Naive thymus-derived CD8-positive, alpha-beta T cell (primary cell): Measurements from ENCODE around the gene IGFBP6. TPM values are rescaled to one million over a fixed set of nuclear protein-coding genes. Genes with fewer than 3 reads are reported as not detected.
"Not testable (repeated sequence)": the region's sequence is repeated elsewhere in the genome, so short reads cannot be mapped to it uniquely, and the experiment has no call there.

Source experiments
- ATAC-seq, 2 donors: fragments of 150-1000 bp; cut with Tn5 transposase in 1 of 2; sonication (Bioruptor Pico), chemical (Tn5 transposase) in 1 of 2; 1 replicate in 1 of 2; 2 replicates in 1 of 2; pipeline ENCODE4 v1.10.0; 2021; ENCODE audit warnings: mild to moderate bottlenecking in 2 of 2, moderate library complexity in 2 of 2
- POLR2A ChIA-PET: fragments of 350-600 bp; sonication (Branson Sonifier 250); formaldehyde crosslinking; loops from one replicate; lab custom pipeline; 2021; ENCODE audit warnings: antibody characterized with exemption; lab: Charles Lee
- DNase-seq, 10 donors: peaks; one replicate each; pipeline versions ENCODE4 v3.0.0 to v3.0.0-alpha.2; 2020 to 2022
- H3K27ac Mint-ChIP-seq, 10 donors: one replicate each; pipeline ENCODE4 v1.8.0; 2020 to 2022; ENCODE audit warnings: mild to moderate bottlenecking in 10 of 10, mixed read lengths in 10 of 10, moderate library complexity in 4 of 10, inconsistent platforms in 1 of 10
- H3K27me3 Mint-ChIP-seq, 5 donors: one replicate each; pipeline ENCODE4 v1.8.0; 2021 to 2022; ENCODE audit warnings: mixed read lengths in 5 of 5
- H3K36me3 Mint-ChIP-seq, 3 donors: one replicate each; pipeline ENCODE4 v1.8.0; 2020 to 2022; ENCODE audit warnings: mixed read lengths in 3 of 3, mild to moderate bottlenecking in 2 of 3, inconsistent platforms in 1 of 3
- H3K4me1 Mint-ChIP-seq, 4 donors: one replicate each; pipeline ENCODE4 v1.8.0; 2021 to 2022; ENCODE audit warnings: mixed read lengths in 4 of 4
- H3K4me3 Mint-ChIP-seq, 10 donors: one replicate each; pipeline ENCODE4 v1.8.0; 2020 to 2022; ENCODE audit warnings: mild to moderate bottlenecking in 10 of 10, mixed read lengths in 10 of 10, moderate library complexity in 6 of 10, inconsistent platforms in 1 of 10
- H3K9me3 Mint-ChIP-seq, 9 donors: one replicate each; pipeline ENCODE4 v1.8.0; 2020 to 2022; ENCODE audit warnings: mixed read lengths in 9 of 9, mild to moderate bottlenecking in 3 of 9, inconsistent platforms in 1 of 9, moderate library complexity in 1 of 9
- polyA plus RNA-seq, 3 donors: library from polyadenylated mRNA; unstranded; fragments of 300-500 nt; fragmentation: Illumina TruSeq; gene quantifications; one replicate each; pipeline ENCODE4 v1.2.3, GENCODE V29; 2021
- total RNA-seq, 8 experiments: library from RNA in 2 of 8; stranded (reverse) in 2 of 8; gene quantifications; one replicate each; pipeline ENCODE4 v1.2.3 and lab custom pipeline; 2021 to 2026

IGFBP6 gene
- total and polyA plus RNA-seq, 5 experiments from 2014 or later, result 0.65 to 16.9 (median 12.2) TPM; not detected in 1

- Mint-ChIP-seq H3K9me3 (no peaks in the 10 kb centered on the region), H3K27me3 (no peaks in the 10 kb centered on the region), H3K4me1 (peaks cover 42 to 63% (median 58%) of the 10 kb centered on the region in 4 donors), H3K27ac (peak overlapping the region; percentile 82 to 94 (median 91)), H3K4me3 (peak overlapping the region in 7 of 10 donors; percentile 24 to 84 (median 64)), H3K36me3 (peaks cover 0 to 3% (median 0%) of the 10 kb centered on the region in 3 donors)
- DNase-seq (no peak), ATAC-seq (no peak)
- POLR2A ChIA-PET, result interaction anchor here (0.6 to 2.8 kb wide), 19 partner anchors 8 to 740 kb away, joined by 3 to 23 read pairs (median 5); partner anchors contain the start of genes AAAS, CSAD, SPRYD3 and ZNF740
These were observed 4.7 kb downstream of the IGFBP6 start for GRCh38 chr12:53101931-53102781.

GRCh38 chr12:53102883-53103807, 5.7 kb downstream of the IGFBP6 start, which contains the start of gene SOAT2:
SOAT2 (plus strand) TSS chr12:53103486; CDS start chr12:53103578, 92 bp downstream.
- Mint-ChIP-seq H3K36me3 (peaks cover 0 to 3% (median 0%) of the 10 kb centered on the region in 3 donors), H3K27ac (peak within 1 kb of the TSS; percentile 85 to 94 (median 91)), H3K9me3 (no peaks in the 10 kb centered on the region), H3K27me3 (no peaks in the 10 kb centered on the region), H3K4me3 (peak within 1 kb of the TSS; percentile 44 to 87 (median 70)), H3K4me1 (peaks cover 40 to 60% (median 52%) of the 10 kb centered on the region in 4 donors)
- peak in 9 of 10 donors; percentile 29 to 78 (median 62) for DNase-seq
- POLR2A ChIA-PET, result interaction anchor here (0.6 to 2.8 kb wide), 22 partner anchors 9 to 525 kb away, joined by 3 to 23 read pairs (median 4); partner anchors contain the start of genes AAAS, CSAD, SP1 and SPRYD3
- peak; percentile 78 to 88 for ATAC-seq

- H3K4me3 Mint-ChIP-seq, result peak overlapping the region in 8 of 10 donors; percentile 29 to 84 (median 64)
- POLR2A ChIA-PET, result interaction anchor here (0.7 to 2.8 kb wide), 11 partner anchors 17 to 218 kb away, joined by 3 to 23 read pairs (median 5); partner anchors contain the start of genes AAAS, CSAD, SPRYD3 and ZNF740
These were observed 6.4 kb downstream of the IGFBP6 start for GRCh38 chr12:53103860-53104305.

GRCh38 chr12:53105256-53105655, 7.8 kb downstream of the IGFBP6 start:
- POLR2A ChIA-PET, result no interaction called here
- peaks cover 27 to 47% (median 37%) of the 10 kb centered on the region in 4 donors for H3K4me1 Mint-ChIP-seq

More at GRCh38 chr12:53103860-53104305, 6.4 kb downstream of the IGFBP6 start:
- no peaks in the 10 kb centered on the region for H3K27me3 Mint-ChIP-seq
- H3K4me1 Mint-ChIP-seq, result peaks cover 33 to 53% (median 44%) of the 10 kb centered on the region in 4 donors
- ATAC-seq (peak in 1 of 2 donors; percentile 11), DNase-seq (peak in 3 of 10 donors; percentile 10 to 22 (median 15))
- no peaks in the 10 kb centered on the region for H3K9me3 Mint-ChIP-seq
- peaks cover 0 to 3% (median 0%) of the 10 kb centered on the region in 3 donors for H3K36me3 Mint-ChIP-seq
- peak overlapping the region; percentile 63 to 94 (median 80) for H3K27ac Mint-ChIP-seq

GRCh38 chr12:53105712-53106439, 8.4 kb downstream of the IGFBP6 start:
- no peak for ATAC-seq
- H3K4me1 Mint-ChIP-seq, result peaks cover 27 to 44% (median 35%) of the 10 kb centered on the region in 4 donors
- no peaks in the 10 kb centered on the region for H3K9me3 Mint-ChIP-seq
- DNase-seq, result no peak
- POLR2A ChIA-PET, result no interaction called here
- H3K27ac Mint-ChIP-seq, result peak overlapping the region in 7 of 10 donors; percentile 27 to 92 (median 48)
- no peaks in the 10 kb centered on the region for H3K27me3 Mint-ChIP-seq
- peak overlapping the region in 1 of 10 donors; percentile 26 for H3K4me3 Mint-ChIP-seq
- H3K36me3 Mint-ChIP-seq, result peaks cover 0 to 3% (median 0%) of the 10 kb centered on the region in 3 donors

More at GRCh38 chr12:53105256-53105655, 7.8 kb downstream of the IGFBP6 start:
- ATAC-seq (no peak), DNase-seq (no peak)
- Mint-ChIP-seq H3K36me3 (peaks cover 0 to 3% (median 0%) of the 10 kb centered on the region in 3 donors), H3K4me3 (peak overlapping the region in 4 of 10 donors; percentile 20 to 72 (median 32)), H3K27me3 (no peaks in the 10 kb centered on the region), H3K9me3 (no peaks in the 10 kb centered on the region), H3K27ac (peak overlapping the region in 3 of 10 donors; percentile 44 to 71 (median 53))

- no peak overlapping the region for H3K4me3 Mint-ChIP-seq
- peak overlapping the region in 2 of 10 donors; percentile 25 to 36 for H3K27ac Mint-ChIP-seq
- DNase-seq, result no peak
- no peak for ATAC-seq
- no peaks in the 10 kb centered on the region for H3K27me3 Mint-ChIP-seq
- peaks cover 0 to 3% (median 0%) of the 10 kb centered on the region in 3 donors for H3K36me3 Mint-ChIP-seq
- peaks cover 23 to 37% (median 29%) of the 10 kb centered on the region in 4 donors for H3K4me1 Mint-ChIP-seq
- no peaks in the 10 kb centered on the region for H3K9me3 Mint-ChIP-seq
- POLR2A ChIA-PET, result interaction anchor here (0.7 kb wide), 1 partner anchor 181 kb away, joined by 6 read pairs; no protein-coding TSS in a partner anchor
These were observed 9.7 kb downstream of the IGFBP6 start for GRCh38 chr12:53107122-53107521.

- H3K9me3 Mint-ChIP-seq, H3K36me3 Mint-ChIP-seq, H3K4me1 Mint-ChIP-seq, ATAC-seq, DNase-seq, H3K27ac Mint-ChIP-seq, H3K4me3 Mint-ChIP-seq, H3K27me3 Mint-ChIP-seq: not testable (repeated sequence)
- POLR2A ChIA-PET, result interaction anchor here (0.7 to 1.2 kb wide), 3 partner anchors 10 to 49 kb away, joined by 3 to 5 read pairs (median 3); partner anchors contain the start of gene SOAT2
These were observed 15.0 kb downstream of the IGFBP6 start for GRCh38 chr12:53112431-53112830.

- Mint-ChIP-seq H3K9me3 (no peaks in the 10 kb centered on the region), H3K4me1 (no peaks in the 10 kb centered on the region), H3K27me3 (no peaks in the 10 kb centered on the region), H3K36me3 (no peaks in the 10 kb centered on the region), H3K4me3 (no peak overlapping the region), H3K27ac (no peak overlapping the region)
- POLR2A ChIA-PET, result interaction anchor here (0.6 kb wide), 2 partner anchors 126 to 279 kb away, joined by 7 read pairs; no protein-coding TSS in a partner anchor
- ATAC-seq (no peak), DNase-seq (no peak)
These were observed 15.8 kb downstream of the IGFBP6 start for GRCh38 chr12:53113136-53113705.

GRCh38 chr12:53113951-53114350, 16.5 kb downstream of the IGFBP6 start:
- no peak for ATAC-seq
- H3K27me3 Mint-ChIP-seq, result no peaks in the 10 kb centered on the region

GRCh38 chr12:53115112-53115890, 17.8 kb downstream of the IGFBP6 start:
- Mint-ChIP-seq H3K27me3 (no peaks in the 10 kb centered on the region), H3K36me3 (peaks cover 0 to 6% (median 0%) of the 10 kb centered on the region in 3 donors), H3K9me3 (no peaks in the 10 kb centered on the region), H3K4me3 (no peak overlapping the region), H3K4me1 (peaks cover 0 to 2% (median 0%) of the 10 kb centered on the region in 4 donors), H3K27ac (no peak overlapping the region)
- no peak for ATAC-seq
- DNase-seq, result no peak
- POLR2A ChIA-PET, result interaction anchor here (1.4 kb wide), 1 partner anchor 66 kb away, joined by 3 read pairs; the partner anchor contains the start of genes CSAD and ZNF740

More at GRCh38 chr12:53113951-53114350, 16.5 kb downstream of the IGFBP6 start:
- Mint-ChIP-seq H3K4me3 (no peak overlapping the region), H3K36me3 (peaks cover 0 to 3% (median 0%) of the 10 kb centered on the region in 3 donors), H3K4me1 (no peaks in the 10 kb centered on the region), H3K9me3 (no peaks in the 10 kb centered on the region), H3K27ac (no peak overlapping the region)
- no peak for DNase-seq
- POLR2A ChIA-PET, result interaction anchor here (1.0 kb wide), 1 partner anchor 11 kb away, joined by 3 read pairs; the partner anchor contains the start of gene SOAT2
